Measurements from ENCODE around the gene SLC37A3. TPM values are rescaled to one million over a fixed set of nuclear protein-coding genes. Genes with fewer than 3 reads are reported as not detected.
"Not testable (repeated sequence)": the region's sequence is repeated elsewhere in the genome, so short reads cannot be mapped to it uniquely, and the experiment has no call there.

SLC37A3 gene
- total RNA-seq, 1 experiment from 2014 or later = 31.9 TPM

- DNase-seq (ENCODE audit: low spot score) = no peak
These were observed 86.0 kb downstream of the SLC37A3 start for GRCh38 chr7:140312141-140312846.

GRCh38 chr7:140311128-140311527 lies 87.2 kb downstream of the SLC37A3 start:
- DNase-seq (ENCODE audit: low spot score) = not testable (repeated sequence)

- DNase-seq (ENCODE audit: low spot score) = no peak
These were observed 87.9 kb downstream of the SLC37A3 start for GRCh38 chr7:140310337-140311002.

- no peak for DNase-seq (ENCODE audit: low spot score)
These were observed 90.3 kb downstream of the SLC37A3 start for GRCh38 chr7:140308060-140308459.

- no peak for DNase-seq (ENCODE audit: low spot score)
These were observed 94.0 kb downstream of the SLC37A3 start for GRCh38 chr7:140304191-140304799.

GRCh38 chr7:140300243-140301136 lies 97.8 kb downstream of the SLC37A3 start:
- DNase-seq (ENCODE audit: low spot score) = no peak

- DNase-seq (ENCODE audit: low spot score) = no peak
These were observed 100.1 kb downstream of the SLC37A3 start for GRCh38 chr7:140298213-140298612.

- DNase-seq (ENCODE audit: low spot score) = no peak
These were observed 101.1 kb downstream of the SLC37A3 start for GRCh38 chr7:140297192-140297591.

- DNase-seq (ENCODE audit: low spot score) = no peak
These were observed 103.0 kb downstream of the SLC37A3 start for GRCh38 chr7:140295224-140295738.

GRCh38 chr7:140294454-140294853 lies 103.9 kb downstream of the SLC37A3 start:
- no peak for DNase-seq (ENCODE audit: low spot score)

- no peak for DNase-seq (ENCODE audit: low spot score)
These were observed 105.9 kb downstream of the SLC37A3 start for GRCh38 chr7:140292438-140292837.

- DNase-seq (ENCODE audit: low spot score) = no peak
These were observed 108.5 kb downstream of the SLC37A3 start for GRCh38 chr7:140289804-140290203.

- DNase-seq (ENCODE audit: low spot score) = no peak
These were observed 110.3 kb downstream of the SLC37A3 start for GRCh38 chr7:140287988-140288387.

GRCh38 chr7:140285938-140286337 lies 112.4 kb downstream of the SLC37A3 start:
- no peak for DNase-seq (ENCODE audit: low spot score)

- no peak for DNase-seq (ENCODE audit: low spot score)
These were observed 114.3 kb downstream of the SLC37A3 start for GRCh38 chr7:140284062-140284461.

Other genes starting within 250 kb of the SLC37A3 start
- 0.49 and 1.0 TPM in 2 replicates for gene KDM7A, start 221.5 kb downstream of the SLC37A3 start, total RNA-seq (2014; rRNA removed; shearing (Covaris generic))
- not detected in 2 replicates for gene RAB19, start 5.5 kb upstream of the SLC37A3 start, total RNA-seq (2014; rRNA removed; shearing (Covaris generic))
- gene MKRN1, start 81.0 kb upstream of the SLC37A3 start, total RNA-seq (2014; rRNA removed; shearing (Covaris generic)) = 57.9 and 62.8 TPM in 2 replicates
- 0.77 and 1.7 TPM in 2 replicates for gene DENND2A, start 242.3 kb upstream of the SLC37A3 start, total RNA-seq (2014; rRNA removed; shearing (Covaris generic))